ENCODE data around the gene FOXJ1. TPM values are rescaled to one million over a fixed set of nuclear protein-coding genes. Genes with fewer than 3 reads are reported as not detected.

Gene FOXJ1
- total and polyA plus RNA-seq, 2 of the 8 experiments (the other 6 are each of a cell fraction or from before 2014, with no cell fraction given), result 4.7 to 5.4 TPM

DNA sequence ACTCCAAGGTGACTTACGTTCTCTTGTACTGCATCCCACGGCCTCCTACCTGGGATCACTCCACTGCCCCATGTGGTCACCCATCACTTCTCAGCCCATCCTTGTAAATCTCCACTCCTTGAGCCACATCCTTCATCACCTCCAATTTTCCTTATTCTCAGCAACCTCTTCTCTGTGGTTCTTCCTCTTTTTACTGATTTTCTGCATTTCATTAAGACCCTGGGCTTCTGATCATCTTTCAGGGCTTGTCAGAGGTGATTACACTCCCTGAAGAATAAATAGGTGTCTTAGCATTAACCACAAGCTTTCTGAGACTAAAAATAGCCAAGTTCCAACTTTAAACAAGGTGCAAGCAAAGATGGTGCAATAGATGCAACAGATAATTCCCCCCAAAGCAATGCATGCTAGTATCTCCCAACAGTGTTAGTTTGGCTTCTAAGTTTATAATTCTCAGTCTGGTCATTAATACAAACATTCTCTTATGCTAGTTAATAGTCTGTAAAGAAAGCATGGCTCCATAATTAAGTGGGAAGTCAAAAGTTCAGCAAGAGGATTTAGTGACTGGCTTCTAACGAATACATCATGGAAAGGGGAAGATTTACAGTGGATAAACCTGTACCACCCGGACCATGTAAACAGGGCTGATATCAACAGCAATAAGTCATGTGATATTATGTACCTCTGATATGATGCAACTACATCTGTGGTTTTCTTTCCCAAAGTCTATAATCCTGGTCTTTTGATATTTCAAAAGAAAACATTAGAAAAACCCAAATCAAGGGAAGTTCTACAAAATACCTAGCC is 47.4 kb upstream of the FOXJ1 start:
- Histone ChIP-seq H3K9ac (replicated peaks in 1 of 4; ENCODE audit: extremely low read depth in 1 of 4, low read depth in 3 of 4, low read length in 3 of 4) (no peak overlapping the region), H3K23ac (ENCODE audit: insufficient read length) (no peak overlapping the region), H3K9me3 (ENCODE audit: insufficient read depth in 2 of 2, low read depth in 1 of 2, low read length in 1 of 2) (no peaks in the 10 kb centered on the region), H4K8ac (ENCODE audit: extremely low read depth, insufficient read depth, low read length) (no peak overlapping the region), H2BK20ac (ENCODE audit: low read length) (no peak overlapping the region), H2AFZ (ENCODE audit: low read length) (no peak overlapping the region), H3K79me2 (ENCODE audit: control insufficient read depth in 1 of 2, insufficient read depth in 2 of 2, low read length in 2 of 2) (no peaks in the 10 kb centered on the region), H2BK15ac (ENCODE audit: low read length) (no peak overlapping the region), H4K5ac (ENCODE audit: insufficient read length, low read depth, low read length) (no peak overlapping the region), H3K4me1 (replicated peaks in 1 of 4; ENCODE audit: control insufficient read depth in 3 of 4, insufficient read depth in 4 of 4, low read length in 3 of 4) (peaks cover 0 to 4% (median 0%) of the 10 kb centered on the region in 4 experiments; a peak in 3 of 7 replicates), H3K18ac (ENCODE audit: extremely low read depth, low read length) (no peak overlapping the region), H4K20me1 (replicated peaks in 1 of 2; ENCODE audit: control insufficient read depth in 1 of 2, insufficient read depth in 2 of 2, low read length in 2 of 2) (no peaks in the 10 kb centered on the region), H3K27me3 (replicated peaks in 1 of 4; ENCODE audit: control insufficient read depth in 3 of 4, extremely low read depth in 1 of 4, insufficient read depth in 3 of 4, low read length in 3 of 4) (no peaks in the 10 kb centered on the region; a peak in 1 of 7 replicates), H2BK120ac (replicated peaks; ENCODE audit: low read depth, low read length) (no peak overlapping the region), H3K4me3 (ENCODE audit: extremely low read depth in 1 of 4, insufficient read depth in 2 of 4, low read depth in 3 of 4, low read length in 4 of 4) (no peak overlapping the region), H2BK5ac (ENCODE audit: low read depth, low read length) (no peak overlapping the region), H3K36me3 (ENCODE audit: control insufficient read depth in 2 of 4, insufficient read depth in 4 of 4, low read length in 3 of 4) (no peaks in the 10 kb centered on the region), H2BK12ac (ENCODE audit: low read depth, low read length) (no peak overlapping the region), H2AK5ac (ENCODE audit: low read depth, low read length) (no peak overlapping the region), H3K14ac (ENCODE audit: insufficient read length) (no peak overlapping the region), H3K4ac (replicated peaks; ENCODE audit: insufficient read length, low read depth, low read length) (no peak overlapping the region), H3K56ac (replicated peaks; ENCODE audit: insufficient read length, low read depth, low read length) (no peak overlapping the region), H3K23me2 (ENCODE audit: low read depth, low read length) (no peaks in the 10 kb centered on the region), H3K79me1 (ENCODE audit: low read depth, low read length) (no peaks in the 10 kb centered on the region), H3K4me2 (ENCODE audit: insufficient read depth in 1 of 2, low read depth in 2 of 2, low read length in 2 of 2) (no peak overlapping the region), H4K91ac (replicated peaks; ENCODE audit: insufficient read length, low read length) (no peak overlapping the region), H3K27ac (ENCODE audit: low read depth, low read length) (no peak overlapping the region)
- WGBS, 2 experiments (ENCODE audit: extremely low coverage in 1 of 2, insufficient coverage in 1 of 2, insufficient read length in 1 of 2, insufficient replicate concordance in 2 of 2, low coverage in 1 of 2, low lambda C conversion rate in 2 of 2, missing lambda C conversion rate in 1 of 2), result 94% methylated on average over 4 of the region's 4 CpGs; no CpG with 5 or more reads in 1 of the 2 experiments
- DNase-seq (ENCODE audit: low read depth in 1 of 2, low spot score in 2 of 2) (no peak), FAIRE-seq (no peak)
- ChIA-PET CTCF (ENCODE audit: partially characterized antibody) (interaction anchor here (0.9 to 5.8 kb wide), 13 partner anchors 8 to 91 kb away, joined by 3 to 72 read pairs (median 5); no protein-coding TSS in a partner anchor), POLR2A (ENCODE audit: partially characterized antibody) (no interaction called here)
- TF ChIP-seq TAF1 (IDR thresholded peaks at IDR 0.05; ENCODE audit: low read depth, low read length) (no peak), CHD2 (IDR thresholded peaks at IDR 0.05; ENCODE audit: low read length) (no peak), CBX5 (IDR thresholded peaks at IDR 0.05; ENCODE audit: low read depth, low read length) (no peak), RFX5 (IDR thresholded peaks at IDR 0.05; ENCODE audit: borderline replicate concordance, low read depth, low read length) (no peak), TCF12 (IDR thresholded peaks at IDR 0.05; ENCODE audit: low read depth, low read length) (no peak), JUND (IDR thresholded peaks at IDR 0.05; ENCODE audit: low read length) (no peak), CHD1 (IDR thresholded peaks at IDR 0.05; ENCODE audit: low read depth, low read length) (no peak), RBBP5 (IDR thresholded peaks at IDR 0.05; ENCODE audit: borderline replicate concordance, low read depth, low read length) (no peak), RAD21 (IDR thresholded peaks at IDR 0.05 in 1 of 2, conservative IDR thresholded peaks at IDR 0.05 in 1 of 2; ENCODE audit: low read depth in 2 of 2, low read length in 2 of 2) (0 out of 4 replicates have a peak, but pooled peaks of 1 of the 2 experiments have one; percentile 7)
- TF ChIP-seq, protein P1, sequence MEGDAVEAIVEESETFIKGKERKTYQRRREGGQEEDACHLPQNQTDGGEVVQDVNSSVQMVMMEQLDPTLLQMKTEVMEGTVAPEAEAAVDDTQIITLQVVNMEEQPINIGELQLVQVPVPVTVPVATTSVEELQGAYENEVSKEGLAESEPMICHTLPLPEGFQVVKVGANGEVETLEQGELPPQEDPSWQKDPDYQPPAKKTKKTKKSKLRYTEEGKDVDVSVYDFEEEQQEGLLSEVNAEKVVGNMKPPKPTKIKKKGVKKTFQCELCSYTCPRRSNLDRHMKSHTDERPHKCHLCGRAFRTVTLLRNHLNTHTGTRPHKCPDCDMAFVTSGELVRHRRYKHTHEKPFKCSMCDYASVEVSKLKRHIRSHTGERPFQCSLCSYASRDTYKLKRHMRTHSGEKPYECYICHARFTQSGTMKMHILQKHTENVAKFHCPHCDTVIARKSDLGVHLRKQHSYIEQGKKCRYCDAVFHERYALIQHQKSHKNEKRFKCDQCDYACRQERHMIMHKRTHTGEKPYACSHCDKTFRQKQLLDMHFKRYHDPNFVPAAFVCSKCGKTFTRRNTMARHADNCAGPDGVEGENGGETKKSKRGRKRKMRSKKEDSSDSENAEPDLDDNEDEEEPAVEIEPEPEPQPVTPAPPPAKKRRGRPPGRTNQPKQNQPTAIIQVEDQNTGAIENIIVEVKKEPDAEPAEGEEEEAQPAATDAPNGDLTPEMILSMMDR (IDR thresholded peaks at IDR 0.05; ENCODE audit: control extremely low read depth in 1 of 3, insufficient read depth in 1 of 3, low read depth in 1 of 3, low read length in 3 of 3), result peak in 2 of 3 experiments; percentile 24 to 45; a peak in 3 of 4 replicates

Measured in H1 (cell line).